GM23338 (cell line): ENCODE measurements around the gene OGDHL. TPM values are rescaled to one million over a fixed set of nuclear protein-coding genes. Genes with fewer than 3 reads are reported as not detected.

Experiments
- ATAC-seq: fragments of 200-7000 bp; cut with Tn5 transposase; 3 replicates; pipeline ENCODE4 v1.9.1; 2020
- DNase-seq: peaks from one replicate; pipeline ENCODE4 v3.0.0-alpha.2; 2015; ENCODE audit warnings: low spot score
- H2AFZ ChIP-seq: fragments of 200-600 bp; sonication (generic); 2 replicates; pipeline ENCODE4 v1.8.0; 2016; ENCODE audit warnings: antibody characterized with exemption, mild to moderate bottlenecking, moderate library complexity
- H3F3A ChIP-seq: fragments of 200-600 bp; sonication (generic); replicated peaks from 2 replicates; pipeline ENCODE4 v1.8.0; 2017; ENCODE audit warnings: antibody characterized with exemption, mixed run types, low read depth
- H3K27ac ChIP-seq: fragments of 200-600 bp; sonication (generic); 2 replicates; pipeline ENCODE4 v1.6.1; 2016; ENCODE audit warnings: low read depth
- H3K27me3 ChIP-seq: fragments of 200-600 bp; sonication (generic); 2 replicates; pipeline ENCODE4 v1.8.0; 2016; ENCODE audit warnings: mild to moderate bottlenecking, mixed run types, moderate library complexity; ENCODE audit not compliant: insufficient read depth
- H3K36me3 ChIP-seq: fragments of 200-600 bp; sonication (generic); 2 replicates; pipeline ENCODE4 v1.8.0; 2016; ENCODE audit warnings: mild to moderate bottlenecking; ENCODE audit not compliant: insufficient read depth
- H3K4me1 ChIP-seq: fragments of 200-600 bp; sonication (generic); 2 replicates; pipeline ENCODE4 v1.8.0; 2016; ENCODE audit warnings: mild to moderate bottlenecking, moderate library complexity; ENCODE audit not compliant: insufficient read depth
- H3K4me2 ChIP-seq: fragments of 200-600 bp; sonication (generic); 2 replicates; pipeline ENCODE4 v1.7.1; 2017; ENCODE audit warnings: mixed run types
- H3K4me3 ChIP-seq: fragments of 200-600 bp; sonication (generic); 2 replicates; pipeline ENCODE4 v1.6.1; 2016; ENCODE audit warnings: mixed run types
- H3K79me2 ChIP-seq: fragments of 200-600 bp; sonication (generic); replicated peaks from 2 replicates; pipeline ENCODE4 v1.8.0; 2017; ENCODE audit warnings: mild to moderate bottlenecking; ENCODE audit not compliant: insufficient read depth
- H3K9me2 ChIP-seq: fragments of 200-600 bp; sonication (generic); 2 replicates; pipeline ENCODE4 v1.8.0; 2017; ENCODE audit not compliant: insufficient read depth
- H4K20me1 ChIP-seq: fragments of 200-600 bp; sonication (generic); replicated peaks from 2 replicates; pipeline ENCODE4 v1.8.0; 2017; ENCODE audit warnings: mild to moderate bottlenecking; ENCODE audit not compliant: insufficient read depth
- H3K27ac Mint-ChIP-seq: 2 replicates; pipeline ENCODE4 v1.8.0; 2020; ENCODE audit warnings: inconsistent platforms, mild to moderate bottlenecking, moderate library complexity, mixed read lengths
- H3K27me3 Mint-ChIP-seq: 3 replicates; pipeline ENCODE4 v1.8.0; 2022; ENCODE audit warnings: low read depth, mild to moderate bottlenecking, moderate library complexity, mixed read lengths, inconsistent platforms; ENCODE audit not compliant: insufficient read depth, poor library complexity
- H3K36me3 Mint-ChIP-seq: 3 replicates; pipeline ENCODE4 v1.8.0; 2021; ENCODE audit warnings: low read depth, mild to moderate bottlenecking, inconsistent platforms, moderate library complexity, mixed read lengths
- H3K4me1 Mint-ChIP-seq: 3 replicates; pipeline ENCODE4 v1.8.0; 2020; ENCODE audit warnings: mild to moderate bottlenecking, inconsistent platforms, mixed read lengths
- H3K4me3 Mint-ChIP-seq: 3 replicates; pipeline ENCODE4 v1.8.0; 2021; ENCODE audit warnings: moderate library complexity, mild to moderate bottlenecking, inconsistent platforms, mixed read lengths
- H3K9me3 Mint-ChIP-seq: 3 replicates; pipeline ENCODE4 v1.8.0; 2020; ENCODE audit warnings: moderate library complexity, mild to moderate bottlenecking, inconsistent platforms, mixed read lengths
- CREB1 ChIP-seq: fragments of 250-450 bp; sonication (Bioruptor Pico); IDR thresholded peaks from 2 replicates; pipeline ENCODE4 v1.5.0; 2020; ENCODE audit warnings: low read depth, mild to moderate bottlenecking, moderate library complexity
- EZH2 ChIP-seq: fragments of 200-600 bp; sonication (generic); IDR thresholded peaks from one replicate; pipeline ENCODE4 v1.8.0; 2017; ENCODE audit warnings: antibody characterized with exemption, mild to moderate bottlenecking, low read depth; ENCODE audit not compliant: unreplicated experiment
- EZH2phosphoT487 ChIP-seq: fragments of 200-600 bp; sonication (generic); IDR thresholded peaks from one replicate; pipeline ENCODE4 v1.8.1; 2018; ENCODE audit warnings: antibody characterized with exemption; ENCODE audit not compliant: unreplicated experiment
- JUNB ChIP-seq: IDR thresholded peaks from one replicate; pipeline ENCODE4 v1.6.1; 2016; ENCODE audit warnings: antibody characterized with exemption; ENCODE audit not compliant: unreplicated experiment
- NANOG ChIP-seq: IDR thresholded peaks from 2 replicates; pipeline ENCODE4 v1.6.1; 2016; ENCODE audit warnings: antibody characterized with exemption, borderline replicate concordance
- POLR2AphosphoS5 ChIP-seq: IDR thresholded peaks from 2 replicates; pipeline ENCODE4 v1.6.1; 2016; ENCODE audit warnings: antibody characterized with exemption, low read depth
- STAT1 ChIP-seq: IDR thresholded peaks from one replicate; pipeline ENCODE4 v1.6.1; 2016; ENCODE audit warnings: antibody characterized with exemption; ENCODE audit not compliant: unreplicated experiment
- ZNF114 ChIP-seq: fragments of 250-450 bp; sonication (Bioruptor Pico); IDR thresholded peaks from 2 replicates; pipeline ENCODE4 v1.5.0; 2020; ENCODE audit warnings: mild to moderate bottlenecking, moderate library complexity
- ZNF331 ChIP-seq: fragments of 250-450 bp; sonication (Bioruptor Pico); IDR thresholded peaks from 2 replicates; pipeline ENCODE4 v1.5.0; 2020; ENCODE audit warnings: low read depth, mild to moderate bottlenecking, moderate library complexity
- polyA plus RNA-seq: library from polyadenylated mRNA; unstranded; fragments of >200 nt; fragmentation: Nextera tagmentation; extraction: Ambion mirVana; gene quantifications from 2 replicates; pipeline ENCODE4 v1.2.1, GENCODE V29; 2016
- total RNA-seq: library from RNA; depleted of rRNA; stranded (reverse); fragments of >200 nt; shearing (Covaris generic); gene quantifications from 2 replicates; pipeline ENCODE4 v1.2.3, GENCODE V29; 2014
- TF ChIP-seq, protein P1 (sequence below): fragments of 250-450 bp; sonication (Bioruptor Pico); IDR thresholded peaks from 2 replicates; pipeline ENCODE4 v1.5.0; 2020; ENCODE audit warnings: mild to moderate bottlenecking, moderate library complexity
- TF ChIP-seq, protein P2 (sequence below): IDR thresholded peaks from one replicate; pipeline ENCODE4 v1.6.1; 2018; ENCODE audit warnings: antibody characterized with exemption; ENCODE audit not compliant: unreplicated experiment
- TF ChIP-seq, protein P3 (sequence below), 2 experiments: fragments of 200-600 bp in 1 of 2; sonication (generic) in 1 of 2; conservative IDR thresholded peaks; 2 replicates each; pipeline versions ENCODE4 v1.5.1 to v1.6.1; 2016 to 2017; ENCODE audit warnings: antibody characterized with exemption in 2 of 2, low read depth in 2 of 2, mild to moderate bottlenecking in 2 of 2, moderate library complexity in 1 of 2
- TF ChIP-seq, protein P4 (sequence below): IDR thresholded peaks from 2 replicates; pipeline ENCODE4 v1.6.1; 2016; ENCODE audit warnings: antibody characterized with exemption

OGDHL gene
- total and polyA plus RNA-seq, 2 experiments from 2014 or later = 8.3 to 15.5 TPM

DNA sequence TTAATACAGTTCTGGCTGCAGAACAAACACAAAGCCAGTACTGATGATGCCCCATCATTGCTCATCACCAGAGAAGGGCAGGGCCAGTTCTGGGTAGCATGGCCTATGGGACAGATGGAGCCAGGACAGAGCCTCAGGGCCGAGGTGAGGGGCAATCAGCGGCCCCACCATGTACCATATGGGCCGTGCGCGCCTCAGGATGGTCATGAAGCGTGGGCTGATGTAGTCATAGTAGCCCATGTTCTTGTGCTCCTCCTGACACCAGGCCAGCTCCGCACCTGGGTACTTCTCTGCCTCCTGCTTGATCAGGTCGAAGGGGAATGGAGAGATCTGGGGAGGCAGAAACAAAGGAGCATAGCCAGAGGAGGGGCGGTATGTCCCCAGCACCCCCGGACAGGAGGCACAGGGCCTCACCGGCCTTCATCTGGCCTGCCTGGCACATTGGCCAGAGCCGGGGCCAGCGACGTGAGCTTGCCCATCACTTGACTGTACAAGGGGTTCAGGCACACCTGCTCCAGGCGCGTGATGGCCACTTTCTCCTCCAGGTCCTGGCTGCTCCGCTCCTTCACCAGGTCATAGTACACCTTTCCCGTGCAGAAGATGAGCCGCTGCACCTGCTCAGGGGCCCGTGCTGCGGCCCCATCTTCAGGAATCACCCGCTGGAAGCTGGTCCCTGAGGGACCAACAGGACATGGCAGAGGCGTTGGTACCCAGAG, 26.1 kb downstream of the OGDHL start:
- Mint-ChIP-seq H3K36me3 (peaks cover 8% of the 10 kb centered on the region; the same call in 1 of the 3 replicates), H3K9me3 (no peaks in the 10 kb centered on the region; the same call in 2 of the 3 replicates), H3K4me1 (no peaks in the 10 kb centered on the region; the same call in 2 of the 3 replicates), H3K4me3 (no peak overlapping the region), H3K27me3 (peaks cover 10% of the 10 kb centered on the region), H3K27ac (no peak overlapping the region)
- no peaks in the 10 kb centered on the region for H3K36me3 ChIP-seq
- ATAC-seq = no peak
- DNase-seq = no peak
- H4K20me1 ChIP-seq = no peaks in the 10 kb centered on the region
- no peak overlapping the region for H3K27ac ChIP-seq
- no peak overlapping the region for H3K4me2 ChIP-seq
- H3K9me2 ChIP-seq = no peaks in the 10 kb centered on the region
- TF ChIP-seq ZNF331 (CRISPR knock-in tag) (no peak), STAT1 (no peak), NANOG (no peak), POLR2AphosphoS5 (no peak), JUNB (no peak), ZNF114 (CRISPR knock-in tag) (no peak), EZH2phosphoT487 (no peak), EZH2 (no peak), CREB1 (no peak)
- TF ChIP-seq, protein P1, sequence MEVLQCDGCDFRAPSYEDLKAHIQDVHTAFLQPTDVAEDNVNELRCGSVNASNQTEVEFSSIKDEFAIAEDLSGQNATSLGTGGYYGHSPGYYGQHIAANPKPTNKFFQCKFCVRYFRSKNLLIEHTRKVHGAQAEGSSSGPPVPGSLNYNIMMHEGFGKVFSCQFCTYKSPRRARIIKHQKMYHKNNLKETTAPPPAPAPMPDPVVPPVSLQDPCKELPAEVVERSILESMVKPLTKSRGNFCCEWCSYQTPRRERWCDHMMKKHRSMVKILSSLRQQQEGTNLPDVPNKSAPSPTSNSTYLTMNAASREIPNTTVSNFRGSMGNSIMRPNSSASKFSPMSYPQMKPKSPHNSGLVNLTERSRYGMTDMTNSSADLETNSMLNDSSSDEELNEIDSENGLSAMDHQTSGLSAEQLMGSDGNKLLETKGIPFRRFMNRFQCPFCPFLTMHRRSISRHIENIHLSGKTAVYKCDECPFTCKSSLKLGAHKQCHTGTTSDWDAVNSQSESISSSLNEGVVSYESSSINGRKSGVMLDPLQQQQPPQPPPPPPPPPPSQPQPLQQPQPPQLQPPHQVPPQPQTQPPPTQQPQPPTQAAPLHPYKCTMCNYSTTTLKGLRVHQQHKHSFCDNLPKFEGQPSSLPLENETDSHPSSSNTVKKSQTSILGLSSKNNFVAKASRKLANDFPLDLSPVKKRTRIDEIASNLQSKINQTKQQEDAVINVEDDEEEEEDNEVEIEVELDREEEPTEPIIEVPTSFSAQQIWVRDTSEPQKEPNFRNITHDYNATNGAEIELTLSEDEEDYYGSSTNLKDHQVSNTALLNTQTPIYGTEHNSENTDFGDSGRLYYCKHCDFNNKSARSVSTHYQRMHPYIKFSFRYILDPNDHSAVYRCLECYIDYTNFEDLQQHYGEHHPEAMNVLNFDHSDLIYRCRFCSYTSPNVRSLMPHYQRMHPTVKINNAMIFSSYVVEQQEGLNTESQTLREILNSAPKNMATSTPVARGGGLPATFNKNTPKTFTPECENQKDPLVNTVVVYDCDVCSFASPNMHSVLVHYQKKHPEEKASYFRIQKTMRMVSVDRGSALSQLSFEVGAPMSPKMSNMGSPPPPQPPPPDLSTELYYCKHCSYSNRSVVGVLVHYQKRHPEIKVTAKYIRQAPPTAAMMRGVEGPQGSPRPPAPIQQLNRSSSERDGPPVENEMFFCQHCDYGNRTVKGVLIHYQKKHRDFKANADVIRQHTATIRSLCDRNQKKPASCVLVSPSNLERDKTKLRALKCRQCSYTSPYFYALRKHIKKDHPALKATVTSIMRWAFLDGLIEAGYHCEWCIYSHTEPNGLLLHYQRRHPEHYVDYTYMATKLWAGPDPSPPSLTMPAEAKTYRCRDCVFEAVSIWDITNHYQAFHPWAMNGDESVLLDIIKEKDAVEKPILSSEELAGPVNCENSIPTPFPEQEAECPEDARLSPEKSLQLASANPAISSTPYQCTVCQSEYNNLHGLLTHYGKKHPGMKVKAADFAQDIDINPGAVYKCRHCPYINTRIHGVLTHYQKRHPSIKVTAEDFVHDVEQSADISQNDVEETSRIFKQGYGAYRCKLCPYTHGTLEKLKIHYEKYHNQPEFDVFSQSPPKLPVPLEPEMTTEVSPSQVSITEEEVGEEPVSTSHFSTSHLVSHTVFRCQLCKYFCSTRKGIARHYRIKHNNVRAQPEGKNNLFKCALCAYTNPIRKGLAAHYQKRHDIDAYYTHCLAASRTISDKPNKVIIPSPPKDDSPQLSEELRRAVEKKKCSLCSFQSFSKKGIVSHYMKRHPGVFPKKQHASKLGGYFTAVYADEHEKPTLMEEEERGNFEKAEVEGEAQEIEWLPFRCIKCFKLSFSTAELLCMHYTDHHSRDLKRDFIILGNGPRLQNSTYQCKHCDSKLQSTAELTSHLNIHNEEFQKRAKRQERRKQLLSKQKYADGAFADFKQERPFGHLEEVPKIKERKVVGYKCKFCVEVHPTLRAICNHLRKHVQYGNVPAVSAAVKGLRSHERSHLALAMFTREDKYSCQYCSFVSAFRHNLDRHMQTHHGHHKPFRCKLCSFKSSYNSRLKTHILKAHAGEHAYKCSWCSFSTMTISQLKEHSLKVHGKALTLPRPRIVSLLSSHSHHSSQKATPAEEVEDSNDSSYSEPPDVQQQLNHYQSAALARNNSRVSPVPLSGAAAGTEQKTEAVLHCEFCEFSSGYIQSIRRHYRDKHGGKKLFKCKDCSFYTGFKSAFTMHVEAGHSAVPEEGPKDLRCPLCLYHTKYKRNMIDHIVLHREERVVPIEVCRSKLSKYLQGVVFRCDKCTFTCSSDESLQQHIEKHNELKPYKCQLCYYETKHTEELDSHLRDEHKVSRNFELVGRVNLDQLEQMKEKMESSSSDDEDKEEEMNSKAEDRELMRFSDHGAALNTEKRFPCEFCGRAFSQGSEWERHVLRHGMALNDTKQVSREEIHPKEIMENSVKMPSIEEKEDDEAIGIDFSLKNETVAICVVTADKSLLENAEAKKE = no peak
- TF ChIP-seq, protein P2, sequence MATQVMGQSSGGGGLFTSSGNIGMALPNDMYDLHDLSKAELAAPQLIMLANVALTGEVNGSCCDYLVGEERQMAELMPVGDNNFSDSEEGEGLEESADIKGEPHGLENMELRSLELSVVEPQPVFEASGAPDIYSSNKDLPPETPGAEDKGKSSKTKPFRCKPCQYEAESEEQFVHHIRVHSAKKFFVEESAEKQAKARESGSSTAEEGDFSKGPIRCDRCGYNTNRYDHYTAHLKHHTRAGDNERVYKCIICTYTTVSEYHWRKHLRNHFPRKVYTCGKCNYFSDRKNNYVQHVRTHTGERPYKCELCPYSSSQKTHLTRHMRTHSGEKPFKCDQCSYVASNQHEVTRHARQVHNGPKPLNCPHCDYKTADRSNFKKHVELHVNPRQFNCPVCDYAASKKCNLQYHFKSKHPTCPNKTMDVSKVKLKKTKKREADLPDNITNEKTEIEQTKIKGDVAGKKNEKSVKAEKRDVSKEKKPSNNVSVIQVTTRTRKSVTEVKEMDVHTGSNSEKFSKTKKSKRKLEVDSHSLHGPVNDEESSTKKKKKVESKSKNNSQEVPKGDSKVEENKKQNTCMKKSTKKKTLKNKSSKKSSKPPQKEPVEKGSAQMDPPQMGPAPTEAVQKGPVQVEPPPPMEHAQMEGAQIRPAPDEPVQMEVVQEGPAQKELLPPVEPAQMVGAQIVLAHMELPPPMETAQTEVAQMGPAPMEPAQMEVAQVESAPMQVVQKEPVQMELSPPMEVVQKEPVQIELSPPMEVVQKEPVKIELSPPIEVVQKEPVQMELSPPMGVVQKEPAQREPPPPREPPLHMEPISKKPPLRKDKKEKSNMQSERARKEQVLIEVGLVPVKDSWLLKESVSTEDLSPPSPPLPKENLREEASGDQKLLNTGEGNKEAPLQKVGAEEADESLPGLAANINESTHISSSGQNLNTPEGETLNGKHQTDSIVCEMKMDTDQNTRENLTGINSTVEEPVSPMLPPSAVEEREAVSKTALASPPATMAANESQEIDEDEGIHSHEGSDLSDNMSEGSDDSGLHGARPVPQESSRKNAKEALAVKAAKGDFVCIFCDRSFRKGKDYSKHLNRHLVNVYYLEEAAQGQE = no peak
- TF ChIP-seq, protein P3, sequence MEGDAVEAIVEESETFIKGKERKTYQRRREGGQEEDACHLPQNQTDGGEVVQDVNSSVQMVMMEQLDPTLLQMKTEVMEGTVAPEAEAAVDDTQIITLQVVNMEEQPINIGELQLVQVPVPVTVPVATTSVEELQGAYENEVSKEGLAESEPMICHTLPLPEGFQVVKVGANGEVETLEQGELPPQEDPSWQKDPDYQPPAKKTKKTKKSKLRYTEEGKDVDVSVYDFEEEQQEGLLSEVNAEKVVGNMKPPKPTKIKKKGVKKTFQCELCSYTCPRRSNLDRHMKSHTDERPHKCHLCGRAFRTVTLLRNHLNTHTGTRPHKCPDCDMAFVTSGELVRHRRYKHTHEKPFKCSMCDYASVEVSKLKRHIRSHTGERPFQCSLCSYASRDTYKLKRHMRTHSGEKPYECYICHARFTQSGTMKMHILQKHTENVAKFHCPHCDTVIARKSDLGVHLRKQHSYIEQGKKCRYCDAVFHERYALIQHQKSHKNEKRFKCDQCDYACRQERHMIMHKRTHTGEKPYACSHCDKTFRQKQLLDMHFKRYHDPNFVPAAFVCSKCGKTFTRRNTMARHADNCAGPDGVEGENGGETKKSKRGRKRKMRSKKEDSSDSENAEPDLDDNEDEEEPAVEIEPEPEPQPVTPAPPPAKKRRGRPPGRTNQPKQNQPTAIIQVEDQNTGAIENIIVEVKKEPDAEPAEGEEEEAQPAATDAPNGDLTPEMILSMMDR (conservative IDR thresholded peaks at IDR 0.05; ENCODE audit: low read depth in 2 of 2) = no peak
- TF ChIP-seq, protein P4, sequence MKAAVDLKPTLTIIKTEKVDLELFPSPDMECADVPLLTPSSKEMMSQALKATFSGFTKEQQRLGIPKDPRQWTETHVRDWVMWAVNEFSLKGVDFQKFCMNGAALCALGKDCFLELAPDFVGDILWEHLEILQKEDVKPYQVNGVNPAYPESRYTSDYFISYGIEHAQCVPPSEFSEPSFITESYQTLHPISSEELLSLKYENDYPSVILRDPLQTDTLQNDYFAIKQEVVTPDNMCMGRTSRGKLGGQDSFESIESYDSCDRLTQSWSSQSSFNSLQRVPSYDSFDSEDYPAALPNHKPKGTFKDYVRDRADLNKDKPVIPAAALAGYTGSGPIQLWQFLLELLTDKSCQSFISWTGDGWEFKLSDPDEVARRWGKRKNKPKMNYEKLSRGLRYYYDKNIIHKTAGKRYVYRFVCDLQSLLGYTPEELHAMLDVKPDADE = no peak
- no peaks in the 10 kb centered on the region for H3K4me1 ChIP-seq
- H3K79me2 ChIP-seq = no peaks in the 10 kb centered on the region
- H2AFZ ChIP-seq = no peak overlapping the region
- H3K27me3 ChIP-seq = no peaks in the 10 kb centered on the region
- no peaks in the 10 kb centered on the region for H3F3A ChIP-seq
- H3K4me3 ChIP-seq = no peak overlapping the region
